SK-N-SH (cell line): ENCODE results near the gene PLEKHG3. TPM values are rescaled to one million over a fixed set of nuclear protein-coding genes. Genes with fewer than 3 reads are reported as not detected.

Experiments used
- CTCF ChIA-PET: fragments of 300-600, 350-600 bp; formaldehyde crosslinking; extraction: SDS; loops from one replicate; lab custom pipeline; 2021; lab: Yijun Ruan, JAX
- POLR2A ChIA-PET: fragments of 350-600 bp; sonication (Branson Sonifier 250); formaldehyde crosslinking; extraction: SDS; loops from one replicate; lab custom pipeline; 2020; ENCODE audit warnings: antibody characterized with exemption, inconsistent platforms; lab: Yijun Ruan, JAX
- DNase-seq: peaks from one replicate; pipeline ENCODE4 v3.0.0; 2012
- H2AFZ ChIP-seq: fragments of 200-600 bp; sonication (generic); 2 replicates; pipeline ENCODE4 v1.8.1; 2016; ENCODE audit warnings: antibody characterized with exemption, mild to moderate bottlenecking, low read depth
- H3F3A ChIP-seq: fragments of 200-600 bp; sonication (generic); replicated peaks from 2 replicates; pipeline ENCODE3; 2016; ENCODE audit warnings: antibody characterized with exemption, mild to moderate bottlenecking; ENCODE audit not compliant: insufficient read depth
- H3K27ac ChIP-seq, 2 experiments: fragments of 200-500 bp in 1 of 2; fragments of 200-600 bp in 1 of 2; sonication (Bioruptor generic) in 1 of 2; sonication (generic), shearing (Covaris generic) in 1 of 2; 2 replicates each; pipeline versions ENCODE4 v1.5.1 to v1.6.1; 2014 to 2016; ENCODE audit warnings: low read depth in 2 of 2, inconsistent platforms in 1 of 2, low read length in 1 of 2, mild to moderate bottlenecking in 1 of 2, mixed read lengths in 1 of 2
- H3K27me3 ChIP-seq: fragments of 200-600 bp; sonication (generic), shearing (Covaris generic); 2 replicates; pipeline ENCODE4 v1.6.1; 2016; ENCODE audit warnings: mixed run types; ENCODE audit not compliant: insufficient read depth
- H3K36me3 ChIP-seq, 2 experiments: fragments of 200-500 bp in 1 of 2; fragments of 200-600 bp in 1 of 2; sonication (Bioruptor generic) in 1 of 2; sonication (generic) in 1 of 2; replicated peaks in 1 of 2; 2 replicates each; pipeline versions ENCODE3 to v1.5.1; 2014 to 2016; ENCODE audit warnings: low read length in 1 of 2, mild to moderate bottlenecking in 1 of 2; ENCODE audit not compliant: insufficient read depth in 2 of 2, control insufficient read depth in 1 of 2
- H3K4me1 ChIP-seq, 2 experiments: fragments of 200-500 bp in 1 of 2; fragments of 200-600 bp in 1 of 2; sonication (Bioruptor generic) in 1 of 2; sonication (generic), shearing (Covaris generic) in 1 of 2; 2 replicates each; pipeline versions ENCODE4 v1.5.1 to v1.6.1; 2014 to 2016; ENCODE audit warnings: low read depth in 1 of 2, low read length in 1 of 2, mixed run types in 1 of 2; ENCODE audit not compliant: insufficient read depth in 2 of 2, control insufficient read depth in 1 of 2
- H3K4me2 ChIP-seq: fragments of 200-600 bp; sonication (generic), shearing (Covaris generic); 2 replicates; pipeline ENCODE4 v1.6.1; 2017; ENCODE audit warnings: mixed run types
- H3K4me3 ChIP-seq, 2 experiments: fragments of 200-500 bp in 1 of 2; fragments of 200-600 bp in 1 of 2; sonication (Bioruptor generic) in 1 of 2; sonication (generic), shearing (Covaris generic) in 1 of 2; 2 replicates each; pipeline versions ENCODE4 v1.5.1 to v1.8.1; 2014 to 2016; ENCODE audit warnings: low read depth in 2 of 2, inconsistent platforms in 1 of 2, low read length in 1 of 2, mild to moderate bottlenecking in 1 of 2, mixed read lengths in 1 of 2, moderate library complexity in 1 of 2
- H3K79me2 ChIP-seq: fragments of 200-600 bp; sonication (generic); 2 replicates; pipeline ENCODE4 v1.8.1; 2017; ENCODE audit warnings: mild to moderate bottlenecking; ENCODE audit not compliant: insufficient read depth
- H3K9ac ChIP-seq: fragments of 200-600 bp; sonication (generic); 2 replicates; pipeline ENCODE4 v1.6.1; 2017; ENCODE audit warnings: mixed run types
- H3K9me2 ChIP-seq: fragments of 200-600 bp; sonication (generic); 2 replicates; pipeline ENCODE4 v1.6.1; 2017; ENCODE audit warnings: mixed run types
- H3K9me3 ChIP-seq: fragments of 200-600 bp; sonication (generic); 2 replicates; pipeline ENCODE4 v1.6.1; 2017; ENCODE audit warnings: mixed run types, mild to moderate bottlenecking, moderate library complexity
- H4K20me1 ChIP-seq: fragments of 200-600 bp; sonication (generic); 2 replicates; pipeline ENCODE4 v1.6.1; 2017; ENCODE audit warnings: mild to moderate bottlenecking, mixed run types; ENCODE audit not compliant: insufficient read depth
- CTCF ChIP-seq: fragments of 200-600 bp; sonication (generic); IDR thresholded peaks from 2 replicates; pipeline ENCODE4 v1.6.1; 2017; ENCODE audit warnings: antibody characterized with exemption, mild to moderate bottlenecking, moderate library complexity
- FOXJ3 ChIP-seq: sonication (generic); formaldehyde crosslinking; IDR thresholded peaks from 2 replicates; pipeline ENCODE4 v1.5.1; 2020; ENCODE audit warnings: mild to moderate bottlenecking, missing genetic modification reagents
- GATA2 ChIP-seq: sonication (generic); formaldehyde crosslinking; IDR thresholded peaks from 2 replicates; pipeline ENCODE4 v1.5.0; 2020; ENCODE audit warnings: mild to moderate bottlenecking, missing genetic modification reagents
- MEF2A ChIP-seq: IDR thresholded peaks from 2 replicates; pipeline ENCODE4 v1.4.0; 2012; ENCODE audit warnings: low read depth, borderline replicate concordance
- NFIC ChIP-seq: IDR thresholded peaks from 2 replicates; pipeline ENCODE4 v1.4.0; 2012; ENCODE audit warnings: borderline replicate concordance
- RFX5 ChIP-seq: IDR thresholded peaks from 2 replicates; pipeline ENCODE4 v1.6.1; 2012; ENCODE audit warnings: mild to moderate bottlenecking, improper control_type of control experiment, low read length
- RXRA ChIP-seq: IDR thresholded peaks from 2 replicates; pipeline ENCODE4 v1.4.0; 2012; ENCODE audit warnings: low read depth, mild to moderate bottlenecking, borderline replicate concordance
- SIN3A ChIP-seq: IDR thresholded peaks from 2 replicates; pipeline ENCODE4 v1.6.1; 2012; ENCODE audit warnings: low read depth, mild to moderate bottlenecking, low read length, moderate library complexity, borderline replicate concordance
- SMC3 ChIP-seq: IDR thresholded peaks from 2 replicates; pipeline ENCODE4 v1.6.1; 2012; ENCODE audit warnings: low read depth, low read length, improper control_type of control experiment
- TCF12 ChIP-seq: IDR thresholded peaks from 2 replicates; pipeline ENCODE4 v1.4.0; 2012
- YY1 ChIP-seq: IDR thresholded peaks from 2 replicates; pipeline ENCODE4 v1.4.0; 2012; ENCODE audit warnings: low read depth, mild to moderate bottlenecking
- ZBTB33 ChIP-seq: IDR thresholded peaks from 2 replicates; pipeline ENCODE4 v1.4.0; 2012; ENCODE audit warnings: low read depth, borderline replicate concordance
- WGBS: methylation state at CpG from one replicate; pipeline ENCODE4 v1.1.6; 2017; ENCODE audit warnings: low lambda C conversion rate; 5-methylcytosine and 5-hydroxymethylcytosine counted together
- polyA plus RNA-seq, 3 experiments: library from polyadenylated mRNA; depleted of rRNA; stranded (reverse); fragments of >200 nt; gene quantifications; 2 replicates each; pipeline ENCODE4 v1.2.3, GENCODE V29; 2012
- TF ChIP-seq, protein P1 (sequence below): fragments of 150-350 bp; IDR thresholded peaks from 2 replicates; pipeline ENCODE4 v1.6.1; 2016; ENCODE audit warnings: mild to moderate bottlenecking, low read depth, low read length
- TF ChIP-seq, protein P2 (sequence below): IDR thresholded peaks from 2 replicates; pipeline ENCODE4; 2012
- TF ChIP-seq, protein P3 (sequence below): IDR thresholded peaks from 2 replicates; pipeline ENCODE4 v1.6.1; 2012; ENCODE audit warnings: mild to moderate bottlenecking, low read depth, low read length, moderate library complexity

Gene PLEKHG3
- polyA plus RNA-seq, 1 of the 3 experiments (the other 2 are of a cell fraction): 5.1 TPM

GRCh38 chr14:64715628-64716412 lies 11.6 kb downstream of the PLEKHG3 start:
- no peak overlapping the region for H2AFZ ChIP-seq

More at GRCh38 chr14:64715628-64716412, 11.6 kb downstream of the PLEKHG3 start:
- ChIA-PET POLR2A (no interaction called here), CTCF (interaction anchor here (1.2 kb wide), 1 partner anchor 17 kb away, joined by 3 read pairs; no protein-coding TSS in a partner anchor)
- no peak overlapping the region; a peak in 1 of 4 replicates for H3K27ac ChIP-seq
- DNase-seq: no peak
- WGBS: 96% methylated on average over 21 of the region's 22 CpGs
- peaks cover 6 to 8% of the 10 kb centered on the region in 2 experiments; a peak in 2 of 4 replicates for H3K4me1 ChIP-seq
- H3K36me3 ChIP-seq: peaks cover 0 to 10% of the 10 kb centered on the region in 2 experiments
- no peak overlapping the region for H3K9ac ChIP-seq
- no peaks in the 10 kb centered on the region for H3K27me3 ChIP-seq
- TF ChIP-seq SMC3 (no peak), SIN3A (no peak), NFIC (no peak), TCF12 (no peak), RFX5 (no peak), MEF2A (no peak), YY1 (no peak), GATA2 (CRISPR knock-in tag) (no peak), RXRA (no peak), ZBTB33 (no peak), CTCF (no peak), FOXJ3 (no peak)
- TF ChIP-seq, protein P1, sequence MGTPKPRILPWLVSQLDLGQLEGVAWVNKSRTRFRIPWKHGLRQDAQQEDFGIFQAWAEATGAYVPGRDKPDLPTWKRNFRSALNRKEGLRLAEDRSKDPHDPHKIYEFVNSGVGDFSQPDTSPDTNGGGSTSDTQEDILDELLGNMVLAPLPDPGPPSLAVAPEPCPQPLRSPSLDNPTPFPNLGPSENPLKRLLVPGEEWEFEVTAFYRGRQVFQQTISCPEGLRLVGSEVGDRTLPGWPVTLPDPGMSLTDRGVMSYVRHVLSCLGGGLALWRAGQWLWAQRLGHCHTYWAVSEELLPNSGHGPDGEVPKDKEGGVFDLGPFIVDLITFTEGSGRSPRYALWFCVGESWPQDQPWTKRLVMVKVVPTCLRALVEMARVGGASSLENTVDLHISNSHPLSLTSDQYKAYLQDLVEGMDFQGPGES: no peak
- TF ChIP-seq, protein P2, sequence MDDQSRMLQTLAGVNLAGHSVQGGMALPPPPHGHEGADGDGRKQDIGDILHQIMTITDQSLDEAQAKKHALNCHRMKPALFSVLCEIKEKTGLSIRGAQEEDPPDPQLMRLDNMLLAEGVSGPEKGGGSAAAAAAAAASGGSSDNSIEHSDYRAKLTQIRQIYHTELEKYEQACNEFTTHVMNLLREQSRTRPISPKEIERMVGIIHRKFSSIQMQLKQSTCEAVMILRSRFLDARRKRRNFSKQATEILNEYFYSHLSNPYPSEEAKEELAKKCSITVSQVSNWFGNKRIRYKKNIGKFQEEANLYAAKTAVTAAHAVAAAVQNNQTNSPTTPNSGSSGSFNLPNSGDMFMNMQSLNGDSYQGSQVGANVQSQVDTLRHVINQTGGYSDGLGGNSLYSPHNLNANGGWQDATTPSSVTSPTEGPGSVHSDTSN: no peak
- TF ChIP-seq, protein P3, sequence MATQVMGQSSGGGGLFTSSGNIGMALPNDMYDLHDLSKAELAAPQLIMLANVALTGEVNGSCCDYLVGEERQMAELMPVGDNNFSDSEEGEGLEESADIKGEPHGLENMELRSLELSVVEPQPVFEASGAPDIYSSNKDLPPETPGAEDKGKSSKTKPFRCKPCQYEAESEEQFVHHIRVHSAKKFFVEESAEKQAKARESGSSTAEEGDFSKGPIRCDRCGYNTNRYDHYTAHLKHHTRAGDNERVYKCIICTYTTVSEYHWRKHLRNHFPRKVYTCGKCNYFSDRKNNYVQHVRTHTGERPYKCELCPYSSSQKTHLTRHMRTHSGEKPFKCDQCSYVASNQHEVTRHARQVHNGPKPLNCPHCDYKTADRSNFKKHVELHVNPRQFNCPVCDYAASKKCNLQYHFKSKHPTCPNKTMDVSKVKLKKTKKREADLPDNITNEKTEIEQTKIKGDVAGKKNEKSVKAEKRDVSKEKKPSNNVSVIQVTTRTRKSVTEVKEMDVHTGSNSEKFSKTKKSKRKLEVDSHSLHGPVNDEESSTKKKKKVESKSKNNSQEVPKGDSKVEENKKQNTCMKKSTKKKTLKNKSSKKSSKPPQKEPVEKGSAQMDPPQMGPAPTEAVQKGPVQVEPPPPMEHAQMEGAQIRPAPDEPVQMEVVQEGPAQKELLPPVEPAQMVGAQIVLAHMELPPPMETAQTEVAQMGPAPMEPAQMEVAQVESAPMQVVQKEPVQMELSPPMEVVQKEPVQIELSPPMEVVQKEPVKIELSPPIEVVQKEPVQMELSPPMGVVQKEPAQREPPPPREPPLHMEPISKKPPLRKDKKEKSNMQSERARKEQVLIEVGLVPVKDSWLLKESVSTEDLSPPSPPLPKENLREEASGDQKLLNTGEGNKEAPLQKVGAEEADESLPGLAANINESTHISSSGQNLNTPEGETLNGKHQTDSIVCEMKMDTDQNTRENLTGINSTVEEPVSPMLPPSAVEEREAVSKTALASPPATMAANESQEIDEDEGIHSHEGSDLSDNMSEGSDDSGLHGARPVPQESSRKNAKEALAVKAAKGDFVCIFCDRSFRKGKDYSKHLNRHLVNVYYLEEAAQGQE: no peak
- H3K9me3 ChIP-seq: peaks cover 11% of the 10 kb centered on the region
- no peaks in the 10 kb centered on the region for H3K9me2 ChIP-seq
- H3K4me2 ChIP-seq: no peak overlapping the region
- H4K20me1 ChIP-seq: no peaks in the 10 kb centered on the region
- no peaks in the 10 kb centered on the region for H3F3A ChIP-seq
- H3K79me2 ChIP-seq: peaks cover 40% of the 10 kb centered on the region
- H3K4me3 ChIP-seq: no peak overlapping the region
